H54 (cell line): ENCODE data around the gene ARF3.

Source experiments
- DNase-seq: peaks from one replicate; pipeline ENCODE4 v3.0.0; 2011; ENCODE audit warnings: low spot score, mixed read lengths; ENCODE audit not compliant: insufficient read length
- FAIRE-seq: peaks from 3 replicates; lab custom pipeline; 2011; peaks lifted over from hg19 to GRCh38; lab: Jason Lieb, UNC
- POLR2A ChIP-seq: IDR thresholded peaks from 2 replicates; pipeline ENCODE4 v1.6.1; 2011; ENCODE audit warnings: low read depth, mild to moderate bottlenecking, low read length

ARF3 gene

DNA sequence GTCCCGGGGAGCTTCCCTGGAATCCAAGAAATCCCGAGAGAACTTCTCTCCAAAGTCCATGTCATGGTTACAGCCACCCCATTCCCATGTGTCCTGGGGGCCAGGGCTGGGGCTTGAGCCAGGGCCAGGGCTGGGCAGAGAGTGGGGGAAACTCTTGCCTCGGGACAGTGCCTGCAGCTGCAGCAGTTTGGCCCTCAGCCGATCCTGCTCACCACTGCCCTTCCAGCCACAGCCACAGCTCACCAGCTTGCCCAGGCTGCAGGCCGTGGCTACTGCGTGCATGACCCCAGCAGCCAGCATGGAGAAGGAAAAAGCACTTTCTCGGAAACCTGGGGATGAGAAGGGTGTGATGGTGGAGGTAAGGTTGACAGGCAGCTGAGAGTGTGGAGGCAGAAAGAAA, 10.7 kb upstream of the ARF3 start:
- FAIRE-seq, result no peak
- TF ChIP-seq POLR2A, result no peak
- DNase-seq, result peak; percentile 20

DNA sequence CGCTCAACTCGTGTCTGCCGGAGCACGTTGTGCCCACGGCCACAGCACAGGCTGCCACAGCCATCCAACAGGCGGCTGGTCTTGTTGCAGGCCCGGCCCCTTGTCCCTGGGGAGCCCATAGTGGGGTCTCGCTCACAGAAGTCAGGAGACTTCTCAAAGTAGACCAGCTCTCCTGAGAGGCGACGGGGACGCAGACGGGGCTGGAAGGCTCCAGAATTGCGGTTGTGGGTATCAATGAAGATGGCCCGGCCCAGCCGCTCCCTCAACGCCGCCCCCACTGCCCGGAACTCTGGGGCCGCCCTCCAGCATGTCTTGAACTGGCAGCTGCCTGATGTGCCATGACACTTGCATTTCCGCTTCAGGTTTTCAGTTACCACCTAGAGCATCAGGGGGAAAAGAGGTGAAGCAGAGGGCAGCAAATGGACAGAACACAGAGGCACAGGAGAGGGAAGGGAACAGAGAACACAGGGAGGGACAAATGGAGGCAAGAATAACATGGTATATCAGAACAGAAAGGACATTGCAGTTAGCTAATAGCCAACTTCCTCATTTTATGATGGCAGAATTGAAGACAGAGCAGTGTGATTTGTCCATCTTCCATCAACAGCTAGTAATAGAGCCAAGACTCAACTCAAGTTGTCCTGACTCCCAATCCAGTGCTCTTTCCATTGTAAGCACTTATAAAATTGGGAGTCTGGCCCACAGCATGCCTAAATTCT, 9.0 kb upstream of the ARF3 start:
- FAIRE-seq (no peak), DNase-seq (peak; percentile 1)
- no peak for TF ChIP-seq POLR2A

- no peak for TF ChIP-seq POLR2A
- DNase-seq (no peak), FAIRE-seq (no peak)
These were observed 8.1 kb upstream of the ARF3 start for GRCh38 chr12:48965298-48965838.

GRCh38 chr12:48961801-48962200, 4.5 kb upstream of the ARF3 start:
- no peak for FAIRE-seq
- TF ChIP-seq POLR2A, result no peak

DNA sequence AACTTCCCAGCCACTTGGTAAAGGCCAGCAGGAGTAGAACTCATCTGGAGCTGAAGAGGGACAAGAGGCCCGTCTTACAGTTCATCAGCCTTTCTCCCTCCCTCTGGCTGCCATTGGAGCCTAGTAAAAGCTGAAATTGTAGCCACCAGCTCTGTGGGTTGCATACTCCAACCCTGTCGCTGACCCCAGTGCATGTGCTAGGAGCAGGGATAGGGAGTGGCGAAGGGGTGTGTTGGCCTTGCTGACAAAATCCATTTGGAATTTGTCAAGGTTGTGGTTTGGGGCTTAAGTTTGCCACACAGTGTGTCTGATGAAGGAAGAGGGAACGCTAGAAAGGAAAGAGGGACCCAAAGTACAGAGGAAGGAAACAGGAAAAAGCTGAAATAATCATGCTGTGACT, 4.0 kb upstream of the ARF3 start:
- TF ChIP-seq POLR2A, result no peak
- peak; percentile 87 for FAIRE-seq
- no peak for DNase-seq

More at GRCh38 chr12:48961801-48962200, 4.5 kb upstream of the ARF3 start:
- DNase-seq, result no peak

DNA sequence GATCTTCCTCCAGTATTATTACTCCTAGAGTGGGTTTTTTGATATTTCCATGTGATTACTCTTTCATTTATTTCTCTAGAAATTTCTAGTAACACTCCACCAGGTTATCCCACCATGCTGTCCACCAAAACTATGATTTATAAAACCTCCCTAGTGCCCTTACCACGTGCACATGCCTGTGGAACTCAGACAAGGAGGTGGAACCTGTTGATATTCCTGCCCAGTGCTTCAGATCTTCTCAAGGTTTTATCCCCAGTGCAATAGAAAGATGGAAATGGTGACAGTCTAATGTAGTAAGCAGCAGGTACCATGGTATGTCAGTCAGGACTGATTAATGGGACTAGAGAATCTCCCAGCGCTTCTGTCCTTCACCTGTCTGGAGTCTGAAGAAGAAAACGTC, 3.5 kb upstream of the ARF3 start:
- no peak for FAIRE-seq
- no peak for TF ChIP-seq POLR2A
- no peak for DNase-seq

DNA sequence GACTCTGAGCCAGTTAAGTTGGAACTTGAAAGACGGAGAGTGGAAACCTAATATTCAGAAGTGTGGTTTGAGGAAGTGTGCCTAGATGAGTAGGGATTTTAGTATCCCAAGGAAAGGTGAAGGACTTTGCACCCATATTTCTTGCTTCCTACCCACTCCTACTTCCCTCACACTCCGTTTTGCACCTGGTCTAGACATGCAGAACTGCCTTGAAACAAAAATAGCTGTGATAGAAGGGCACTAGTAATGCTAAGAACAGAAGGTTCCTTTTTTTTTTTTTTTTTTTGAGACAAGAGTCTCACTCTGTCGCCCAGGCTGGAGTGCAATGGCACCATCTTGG, 732 bp upstream of the ARF3 start:
- DNase-seq (no peak), FAIRE-seq (no peak)
- TF ChIP-seq POLR2A, result no peak

- DNase-seq (peak; percentile 86), FAIRE-seq (peak; percentile 94)
- no peak for TF ChIP-seq POLR2A
These were observed 777 bp downstream of the ARF3 start for GRCh38 chr12:48956279-48957140.

GRCh38 chr12:48954841-48955501, 2.3 kb downstream of the ARF3 start:
- no peak for TF ChIP-seq POLR2A
- FAIRE-seq (no peak), DNase-seq (no peak)

DNA sequence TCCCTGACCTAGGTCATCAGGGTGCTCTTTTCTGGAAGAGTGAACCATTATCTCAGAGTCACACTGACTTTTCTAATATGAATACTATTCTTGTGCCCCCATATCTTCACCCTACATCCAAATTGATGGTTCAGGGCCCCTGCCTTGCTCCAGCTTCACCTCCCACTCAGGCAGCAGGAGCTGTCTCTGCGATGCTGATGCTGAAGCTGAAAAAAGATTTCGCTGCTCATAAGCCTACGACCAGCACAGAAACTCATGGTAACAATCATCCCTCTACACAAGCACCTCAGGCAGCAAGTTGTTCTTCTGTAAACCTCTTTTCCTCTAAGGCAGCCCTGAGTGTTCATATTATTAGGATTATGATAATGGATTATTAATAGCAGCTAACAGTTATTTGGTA, 3.2 kb downstream of the ARF3 start:
- no peak for TF ChIP-seq POLR2A
- DNase-seq, result no peak
- no peak for FAIRE-seq

DNA sequence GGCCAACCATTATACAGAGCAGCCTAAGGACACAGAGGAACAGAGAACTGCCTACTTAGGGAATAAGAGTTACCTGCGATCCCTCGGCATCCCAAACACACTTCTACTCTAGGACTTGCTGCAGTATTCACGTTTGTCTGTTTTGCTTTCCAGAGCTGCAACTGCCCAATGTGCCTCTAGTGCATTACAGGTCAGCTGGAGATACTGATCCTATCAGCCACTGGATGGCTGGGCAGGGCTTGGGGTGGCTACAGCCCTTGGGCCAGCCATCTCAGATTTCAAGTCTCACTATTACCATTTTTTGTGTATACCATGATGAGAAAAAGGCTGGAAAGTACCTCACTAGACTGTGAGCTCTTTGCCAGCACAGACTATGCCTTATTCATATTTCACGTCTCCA, 4.6 kb downstream of the ARF3 start:
- no peak for DNase-seq
- no peak for TF ChIP-seq POLR2A
- no peak for FAIRE-seq

GRCh38 chr12:48947727-48948126, 9.6 kb downstream of the ARF3 start:
- FAIRE-seq (no peak), DNase-seq (no peak)

GRCh38 chr12:48946943-48947342, 10.3 kb downstream of the ARF3 start:
- FAIRE-seq (no peak), DNase-seq (no peak)
- TF ChIP-seq POLR2A, result no peak

More at GRCh38 chr12:48947727-48948126, 9.6 kb downstream of the ARF3 start:
- TF ChIP-seq POLR2A, result no peak

GRCh38 chr12:48946205-48946604, 11.1 kb downstream of the ARF3 start:
- DNase-seq (no peak), FAIRE-seq (no peak)
- no peak for TF ChIP-seq POLR2A

DNA sequence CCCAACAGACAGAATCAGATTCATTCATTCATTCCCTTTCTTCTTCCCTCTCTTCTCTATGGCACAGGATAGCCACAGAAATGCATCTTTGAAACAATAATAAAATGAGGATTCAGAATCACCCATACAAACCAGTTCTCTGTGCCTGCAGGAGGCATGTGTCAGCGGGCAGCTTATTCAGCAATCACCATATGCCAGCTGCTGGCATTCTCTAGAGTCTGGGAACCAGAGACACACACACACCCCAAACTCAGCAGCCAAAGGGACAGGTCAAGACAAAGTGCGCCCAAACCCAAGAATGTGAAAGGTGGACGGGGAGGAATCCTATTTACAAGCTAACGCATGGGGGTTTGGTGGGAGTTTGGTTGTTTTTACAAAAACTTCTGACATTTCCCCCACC, 14.1 kb downstream of the ARF3 start:
- FAIRE-seq, result no peak
- no peak for DNase-seq
- no peak for TF ChIP-seq POLR2A
